HG02610 (cell line): ENCODE results near the gene APOO.
"Not testable (repeated sequence)": the region's sequence is repeated elsewhere in the genome, so short reads cannot be mapped to it uniquely, and the experiment has no call there.

Experiments
- ATAC-seq: cut with Tn5 transposase; IDR thresholded peaks from one replicate; pipeline ENCODE4 v1.9.1; 2021; ENCODE audit warnings: mild to moderate bottlenecking, moderate library complexity; ENCODE audit not compliant: unreplicated experiment

The APOO gene

DNA sequence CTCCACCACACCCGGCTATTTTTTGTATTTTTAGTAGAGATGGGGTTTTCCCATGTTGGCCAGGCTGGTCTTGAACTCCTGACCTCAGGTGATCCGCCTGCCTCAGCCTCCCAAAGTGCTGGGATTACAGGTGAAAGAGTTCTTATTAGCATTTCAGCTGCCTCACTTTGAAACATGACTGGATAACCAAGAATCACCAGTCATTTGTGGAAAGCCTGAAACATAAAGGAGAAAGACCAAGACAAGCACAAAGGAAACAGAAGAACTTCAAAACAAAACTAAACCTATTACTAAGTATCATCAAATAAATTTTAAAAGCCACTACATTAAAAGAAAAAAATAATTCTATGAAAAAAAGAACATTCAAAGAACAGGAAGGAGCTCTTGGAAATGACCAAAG, 45.8 kb downstream of the APOO start:
- ATAC-seq, result not testable (repeated sequence)

DNA sequence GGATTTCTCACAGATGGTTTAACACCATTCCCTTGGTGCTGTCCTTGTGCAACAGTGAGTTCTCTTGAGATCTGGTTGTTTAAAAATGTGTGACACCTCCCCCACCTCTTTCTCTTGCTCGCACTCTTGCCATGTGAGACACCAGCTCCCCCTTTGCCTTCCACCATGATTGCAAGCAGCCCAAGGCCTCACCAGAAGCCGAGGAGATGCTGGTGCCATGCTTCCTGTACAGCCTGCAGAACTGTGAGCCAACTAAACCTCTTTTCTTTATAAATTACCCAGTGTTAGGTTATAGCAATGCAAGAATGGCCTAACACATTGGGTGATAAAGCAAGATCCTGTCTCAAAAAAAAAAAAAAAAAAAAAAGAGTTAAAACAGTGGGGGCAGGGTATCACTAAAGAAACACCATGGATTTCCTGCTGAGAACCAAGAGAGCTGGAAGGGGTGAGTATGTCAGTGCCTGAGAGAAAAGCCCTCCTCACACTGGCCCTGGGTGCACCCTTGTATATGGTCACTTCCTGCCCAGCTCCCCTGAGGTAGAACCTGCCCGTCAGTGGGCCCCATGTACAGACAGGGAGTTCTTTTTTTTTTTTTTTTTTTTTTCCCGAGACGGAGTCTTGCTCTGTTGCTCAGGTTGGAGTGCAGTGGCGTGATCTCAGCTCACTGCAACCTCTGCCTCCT, 46.4 kb downstream of the APOO start:
- no peak for ATAC-seq

DNA sequence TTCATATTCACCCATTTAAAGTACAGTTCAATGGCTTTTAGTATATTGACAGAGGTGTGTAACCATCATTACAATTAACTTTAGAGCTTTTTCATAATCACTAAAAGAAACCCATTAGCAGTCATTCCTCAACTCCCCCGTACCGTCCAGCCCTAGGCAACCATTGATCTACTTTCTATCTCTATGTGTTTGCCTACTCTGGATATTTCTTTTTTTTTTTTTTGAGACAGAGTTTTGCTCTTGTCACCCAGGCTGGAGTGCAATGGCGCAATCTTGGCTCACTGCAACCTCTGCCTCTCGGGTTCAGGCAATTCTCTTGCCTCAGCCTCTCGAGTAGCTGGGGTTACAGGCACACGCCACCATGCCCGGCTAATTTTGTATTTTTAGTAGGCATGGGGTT, 48.5 kb downstream of the APOO start:
- not testable (repeated sequence) for ATAC-seq

- ATAC-seq, result no peak
Measured at GRCh38 chrX:23857935-23858334, 49.8 kb downstream of the APOO start.

DNA sequence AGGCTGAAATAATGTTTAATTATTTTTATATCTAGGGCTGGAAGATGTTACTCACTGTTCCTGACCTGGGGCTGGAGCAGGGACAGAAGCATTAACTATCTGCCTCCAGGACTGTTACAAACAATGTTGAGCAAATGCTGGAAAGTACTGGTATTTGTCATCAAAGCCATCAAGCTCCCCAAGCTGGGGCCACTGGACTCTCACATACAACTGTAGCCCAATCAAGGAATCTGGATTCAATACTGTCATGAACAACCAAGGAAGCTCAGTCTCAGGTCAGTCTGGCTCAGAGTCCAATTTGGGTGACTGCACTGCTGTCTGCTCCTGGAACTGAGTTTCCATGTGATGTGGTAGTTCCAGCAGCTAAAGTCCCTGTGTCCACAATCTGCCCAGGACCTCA, 50.4 kb downstream of the APOO start:
- no peak for ATAC-seq

GRCh38 chrX:23855569-23855968, 52.2 kb downstream of the APOO start:
- ATAC-seq, result no peak

- no peak for ATAC-seq
Measured at GRCh38 chrX:23854945-23855344, 52.8 kb downstream of the APOO start.

GRCh38 chrX:23854122-23854521, 53.6 kb downstream of the APOO start:
- no peak for ATAC-seq

DNA sequence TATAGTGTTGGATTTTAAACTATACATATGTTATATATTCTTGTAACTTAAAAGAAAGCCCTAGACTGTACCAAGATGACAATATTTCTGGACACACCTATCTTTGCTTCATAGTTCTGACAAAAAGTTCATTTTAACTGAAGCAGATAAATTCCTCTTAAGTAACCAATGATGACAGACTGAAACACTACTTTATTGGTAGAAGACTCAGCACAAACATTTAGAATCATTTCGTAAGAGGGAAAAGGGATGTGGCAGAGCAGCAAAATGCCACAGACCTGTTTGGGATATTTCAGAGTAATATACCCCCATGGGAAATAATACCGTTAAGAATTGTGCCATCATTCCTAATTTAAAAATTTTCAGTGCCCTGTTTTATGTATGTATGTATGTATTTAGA, 56.2 kb downstream of the APOO start:
- no peak for ATAC-seq

DNA sequence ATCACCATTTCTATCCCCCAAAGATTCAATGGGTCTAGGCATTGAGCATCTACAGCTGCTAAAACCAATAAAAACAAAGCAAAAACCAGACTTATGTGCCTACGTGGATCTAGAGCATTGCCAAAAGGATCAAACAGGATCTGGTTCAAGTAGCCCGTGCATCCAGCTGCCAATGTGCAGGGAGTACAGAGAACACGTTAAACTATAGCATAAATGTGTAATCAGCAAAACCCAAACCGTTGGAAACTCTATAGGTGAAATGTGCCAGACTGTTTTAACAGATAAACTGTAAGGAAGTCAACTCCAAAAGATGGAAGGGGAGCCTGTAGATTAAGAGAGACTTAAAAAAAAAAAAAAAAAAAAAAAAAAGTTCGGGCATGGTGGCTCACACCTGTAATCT, 58.5 kb downstream of the APOO start:
- no peak for ATAC-seq

- no peak for ATAC-seq
Measured at GRCh38 chrX:23845351-23845817, 62.4 kb downstream of the APOO start.

- no peak for ATAC-seq
Measured at GRCh38 chrX:23844502-23845138, 63.1 kb downstream of the APOO start.

DNA sequence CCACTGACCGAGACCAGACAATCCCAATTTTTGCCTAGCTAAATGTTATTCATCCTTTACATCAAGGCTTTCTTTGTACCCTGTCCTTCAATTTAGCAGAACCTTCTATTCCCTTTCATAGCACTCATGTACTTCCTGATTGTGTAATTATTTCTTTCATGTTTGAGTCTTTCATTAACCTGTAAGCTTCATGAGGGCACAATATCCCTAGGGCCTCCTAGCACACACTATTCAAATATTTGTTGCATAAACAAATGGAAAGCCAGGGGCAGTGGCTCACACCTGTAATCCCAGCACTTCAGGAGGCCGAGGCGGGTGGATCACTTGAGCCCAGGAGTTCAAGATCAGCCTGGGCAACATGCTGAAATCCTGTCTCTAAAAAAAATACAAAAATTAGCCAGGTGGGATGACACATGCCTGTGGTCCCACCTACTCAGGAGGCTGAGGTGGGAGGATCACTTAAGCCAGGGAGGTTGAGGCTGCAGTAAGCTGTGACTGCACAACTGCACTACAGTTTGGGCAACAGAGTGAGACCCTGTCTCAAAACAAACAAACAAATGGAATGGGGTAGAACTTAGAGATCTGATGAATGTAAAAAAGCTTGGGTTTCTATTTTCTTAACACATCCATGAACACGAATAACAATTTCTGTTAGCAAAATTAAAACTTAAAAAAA, 65.8 kb downstream of the APOO start:
- no peak for ATAC-seq

GRCh38 chrX:23840674-23841073, 67.1 kb downstream of the APOO start:
- no peak for ATAC-seq

- no peak for ATAC-seq
Measured at GRCh38 chrX:23838953-23839352, 68.8 kb downstream of the APOO start.

DNA sequence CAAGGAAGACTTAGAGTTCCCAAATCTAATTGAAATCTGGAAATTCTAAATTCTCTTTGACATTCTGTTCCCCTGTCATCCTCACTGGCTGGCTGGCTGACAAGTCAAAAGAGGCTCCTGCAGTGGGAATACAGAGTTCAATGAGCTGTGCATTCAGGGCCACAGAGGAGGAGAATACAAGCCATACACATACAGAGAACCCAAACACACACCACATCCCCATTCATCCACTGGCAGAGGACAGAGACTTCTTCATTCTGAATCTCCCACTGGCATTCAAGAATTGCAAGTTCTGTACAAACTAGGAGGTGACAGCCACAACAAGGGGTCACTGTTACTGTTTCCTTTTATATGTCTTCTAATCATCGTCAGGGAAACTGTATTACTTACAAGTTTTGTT, 75.0 kb downstream of the APOO start:
- ATAC-seq, result no peak

DNA sequence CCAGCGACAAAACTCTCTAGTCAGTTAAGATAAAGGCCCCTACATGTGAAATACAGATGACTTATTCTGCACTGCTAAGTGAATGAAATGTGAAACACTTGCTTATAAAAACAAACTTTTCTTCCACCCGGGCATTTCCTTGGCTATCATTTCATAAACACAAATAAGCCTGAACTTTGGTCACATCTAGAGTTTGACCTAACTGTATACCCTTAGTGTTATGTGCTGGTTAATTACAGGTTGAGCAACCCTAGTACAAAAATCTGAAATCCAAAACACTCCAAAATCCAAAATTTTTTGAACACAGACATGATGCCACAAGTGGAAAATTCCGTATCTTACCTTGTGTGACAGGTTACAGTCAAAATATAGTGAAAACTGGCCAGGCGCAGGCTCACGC, 78.9 kb downstream of the APOO start:
- ATAC-seq, result no peak

GRCh38 chrX:23826653-23827052, 81.1 kb downstream of the APOO start:
- ATAC-seq, result no peak

GRCh38 chrX:23826216-23826615, 81.5 kb downstream of the APOO start:
- ATAC-seq, result no peak

- no peak for ATAC-seq
Measured at GRCh38 chrX:23825675-23826074, 82.1 kb downstream of the APOO start.

DNA sequence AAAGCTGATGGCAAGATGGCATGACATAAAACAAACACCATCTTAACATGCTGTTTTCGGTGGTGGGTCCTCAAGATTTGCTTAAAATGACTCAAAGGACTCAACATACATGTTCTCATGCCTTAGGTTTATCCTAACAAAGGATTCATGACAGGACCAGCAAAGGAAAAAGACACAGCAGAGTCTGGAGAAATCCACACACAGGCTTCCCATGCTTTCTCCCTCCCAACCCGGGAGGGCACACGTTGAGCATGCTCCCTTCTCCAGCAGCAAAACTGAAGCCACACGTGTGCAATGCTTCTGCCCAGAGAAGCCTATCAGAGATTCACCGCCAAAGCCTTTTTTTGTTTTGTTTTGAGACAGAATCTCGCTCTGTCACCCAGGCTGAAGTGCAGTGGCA, 84.9 kb downstream of the APOO start:
- ATAC-seq, result no peak

DNA sequence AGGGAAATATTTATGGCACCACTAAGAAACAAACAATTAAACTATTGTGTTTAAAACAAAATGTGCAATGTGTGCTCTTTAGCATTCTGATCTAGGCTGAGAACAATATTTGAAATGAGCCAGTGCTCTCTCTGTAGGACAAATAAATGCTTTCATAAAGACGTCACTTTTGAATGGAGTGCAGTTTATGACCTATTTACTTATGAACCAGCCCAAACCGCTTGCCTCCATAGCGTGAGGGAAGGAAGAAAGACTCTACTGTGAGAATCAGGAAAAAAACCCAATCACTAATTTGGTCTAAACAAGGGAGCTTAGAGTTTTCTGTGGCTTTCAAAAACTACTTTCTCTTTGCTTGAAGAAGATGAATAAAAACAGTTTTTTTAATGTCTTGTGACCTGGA, 85.3 kb downstream of the APOO start:
- ATAC-seq, result no peak
